BLaER1 (cell line): ENCODE results near the gene CPNE5.

ENCODE experiments used
- H3K27ac ChIP-seq: shearing (Covaris generic); formaldehyde crosslinking; 2 replicates; pipeline ENCODE4 v1.8.1; 2022
- H3K27me3 ChIP-seq: shearing (Covaris generic); formaldehyde crosslinking; 2 replicates; pipeline ENCODE4 v1.8.1; 2022
- H3K36me3 ChIP-seq: shearing (Covaris generic); formaldehyde crosslinking; 2 replicates; pipeline ENCODE4 v1.8.1; 2022
- H3K4me1 ChIP-seq: shearing (Covaris generic); formaldehyde crosslinking; 2 replicates; pipeline ENCODE4 v1.8.1; 2022
- H3K4me2 ChIP-seq: shearing (Covaris generic); formaldehyde crosslinking; 2 replicates; pipeline ENCODE4 v1.8.1; 2022
- H3K4me3 ChIP-seq: shearing (Covaris generic); formaldehyde crosslinking; 2 replicates; pipeline ENCODE4 v1.8.1; 2022
- H3K9ac ChIP-seq: shearing (Covaris generic); formaldehyde crosslinking; 2 replicates; pipeline ENCODE4 v1.8.1; 2022
- H3K9me3 ChIP-seq: shearing (Covaris generic); formaldehyde crosslinking; 2 replicates; pipeline ENCODE4 v1.8.1; 2022
- H4K20me1 ChIP-seq: shearing (Covaris generic); formaldehyde crosslinking; 2 replicates; pipeline ENCODE4 v1.8.1; 2022
- Cebpa-rat ChIP-seq: shearing (Covaris generic); IDR thresholded peaks from 2 replicates; pipeline ENCODE4 v1.8.1; 2022

Gene CPNE5

DNA sequence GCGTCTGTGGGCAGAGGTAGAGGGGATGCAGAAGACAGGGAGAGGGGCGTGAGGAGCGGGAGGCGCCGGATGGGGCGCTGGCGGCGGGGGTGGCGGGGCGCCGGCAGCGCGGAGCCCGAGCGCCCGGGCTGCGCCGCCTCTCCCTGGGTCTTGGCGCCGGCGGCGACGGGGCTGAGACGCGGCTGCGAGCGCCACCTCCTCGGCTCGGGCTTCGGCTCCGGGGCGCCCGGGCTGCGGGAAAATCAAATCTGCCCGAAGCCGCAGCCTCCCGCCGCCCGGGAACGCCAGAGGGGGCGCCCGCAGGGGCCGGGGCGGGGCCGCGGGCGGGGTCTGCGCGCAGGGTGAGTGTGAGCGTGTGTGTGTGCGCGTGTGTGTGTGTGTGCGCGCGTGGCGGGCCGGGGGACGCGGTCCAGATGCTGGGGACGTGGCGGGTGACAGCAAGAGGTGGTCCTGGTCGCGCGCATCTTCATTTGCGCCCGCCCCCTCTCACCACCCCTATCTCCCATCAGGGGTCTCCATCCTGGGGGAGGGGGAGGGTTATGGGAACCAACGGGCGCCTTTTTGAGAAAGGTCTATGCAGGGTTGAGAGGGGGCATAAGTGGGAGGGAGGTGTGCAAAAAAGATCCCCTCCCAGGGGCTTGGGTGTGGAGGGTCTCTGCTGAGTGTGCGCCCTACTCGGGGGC is 646 bp upstream of the CPNE5 start:
- H3K27me3 ChIP-seq: peaks cover 75% of the 10 kb centered on the region
- H3K4me2 ChIP-seq: peak overlapping the region; percentile 91
- 0 out of 2 replicates have a peak overlapping the region, but pooled peaks have one; percentile 41 for H3K9ac ChIP-seq
- H3K4me1 ChIP-seq: peaks cover 23% of the 10 kb centered on the region
- H3K4me3 ChIP-seq: peak overlapping the region; percentile 64
- no peaks in the 10 kb centered on the region for H3K9me3 ChIP-seq
- no peaks in the 10 kb centered on the region for H3K36me3 ChIP-seq
- H4K20me1 ChIP-seq: peaks cover 42% of the 10 kb centered on the region
- no peak overlapping the region for H3K27ac ChIP-seq
- TF ChIP-seq Cebpa-rat: no peak

DNA sequence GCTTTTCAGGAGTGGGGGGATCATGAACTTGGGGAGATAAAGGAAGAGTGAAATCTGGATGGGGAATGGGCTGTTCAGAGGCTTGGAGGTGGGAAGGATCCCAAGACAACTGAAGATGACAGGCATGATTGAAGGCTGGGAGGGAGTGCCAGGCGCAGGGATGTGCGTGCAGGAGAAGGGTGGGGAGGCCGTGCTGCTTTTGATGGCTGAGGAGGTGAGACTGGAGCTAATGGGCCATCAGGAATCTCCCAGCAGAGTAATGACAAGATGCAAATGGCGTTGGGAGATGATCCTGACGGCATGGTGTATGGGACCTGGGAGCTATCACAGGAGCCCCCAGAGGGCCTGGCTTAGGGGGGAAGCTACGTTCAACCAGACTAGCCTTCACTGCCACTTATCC is 1.6 kb downstream of the CPNE5 start:
- Histone ChIP-seq H3K4me1 (peaks cover 44% of the 10 kb centered on the region), H3K9me3 (no peaks in the 10 kb centered on the region), H3K9ac (no peak overlapping the region), H3K4me2 (no peak overlapping the region), H3K27me3 (peaks cover 63% of the 10 kb centered on the region), H4K20me1 (peaks cover 42% of the 10 kb centered on the region), H3K36me3 (no peaks in the 10 kb centered on the region), H3K4me3 (no peak overlapping the region), H3K27ac (no peak overlapping the region)
- TF ChIP-seq Cebpa-rat: no peak

DNA sequence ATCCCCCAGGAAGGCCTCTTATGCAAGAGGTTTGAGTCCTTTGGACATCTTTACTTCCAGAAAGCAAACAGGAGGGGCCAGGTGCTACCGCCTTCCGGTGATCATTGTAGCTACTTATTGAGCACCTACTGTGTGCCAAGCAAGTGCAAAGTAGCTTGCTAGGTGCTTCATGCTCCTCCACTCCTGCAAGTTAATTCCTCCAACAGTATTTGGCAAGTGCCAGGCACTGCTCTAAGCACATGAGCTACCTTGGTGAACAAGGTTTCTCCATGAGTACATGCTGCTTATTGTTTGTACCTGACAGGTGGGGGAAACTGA is 2.3 kb downstream of the CPNE5 start:
- TF ChIP-seq Cebpa-rat: no peak
- peaks cover 5% of the 10 kb centered on the region; the same call in 1 of the 2 replicates for H3K9me3 ChIP-seq
- no peak overlapping the region for H3K4me3 ChIP-seq
- no peaks in the 10 kb centered on the region for H3K36me3 ChIP-seq
- peaks cover 48% of the 10 kb centered on the region for H3K4me1 ChIP-seq
- no peak overlapping the region for H3K27ac ChIP-seq
- H3K4me2 ChIP-seq: no peak overlapping the region
- H4K20me1 ChIP-seq: peaks cover 42% of the 10 kb centered on the region
- no peak overlapping the region for H3K9ac ChIP-seq
- peaks cover 60% of the 10 kb centered on the region for H3K27me3 ChIP-seq

DNA sequence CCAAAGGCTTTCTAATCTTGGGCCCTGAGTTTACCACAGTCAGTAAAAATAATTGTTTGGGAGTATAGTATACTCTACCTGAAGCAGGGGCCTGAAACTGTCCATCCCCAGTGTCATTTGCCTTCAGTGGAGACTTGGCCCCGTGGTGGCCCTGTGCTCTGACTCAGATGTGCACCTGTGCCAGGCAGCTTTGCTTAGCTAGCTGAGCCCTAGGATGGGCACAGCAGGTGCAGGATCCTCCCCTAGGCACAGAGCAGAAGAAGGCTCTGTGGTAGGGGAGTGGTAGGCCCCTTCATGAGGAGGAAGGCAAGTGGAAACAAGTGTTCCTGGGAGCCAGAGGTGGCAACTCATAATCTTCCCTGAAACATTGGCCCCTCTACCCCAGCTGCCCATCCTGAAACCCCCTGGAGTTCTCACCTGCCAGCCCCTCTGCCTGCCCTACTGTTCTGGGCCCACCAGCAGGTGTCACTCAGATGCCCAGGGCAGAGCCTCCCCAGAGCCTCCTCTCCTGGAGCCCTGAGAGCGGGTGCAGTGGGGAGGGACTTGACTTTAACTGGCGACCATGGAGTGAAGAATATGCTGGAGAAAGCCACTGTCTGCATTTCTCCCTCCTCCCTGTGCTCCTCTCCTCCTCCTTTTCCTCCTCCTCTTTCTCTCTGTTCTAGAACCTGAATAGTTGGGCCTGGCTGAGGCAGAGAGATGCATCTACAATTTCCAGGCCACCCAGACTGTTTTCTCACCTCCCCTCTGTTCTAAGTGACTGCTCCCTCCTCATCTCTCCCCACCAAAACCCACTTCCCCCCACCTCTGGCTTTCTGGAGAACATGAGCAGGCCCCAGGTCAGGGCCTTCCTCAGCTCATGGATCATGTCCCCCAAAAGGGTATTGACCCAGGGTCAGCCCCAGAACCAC is 2.9 kb downstream of the CPNE5 start:
- Histone ChIP-seq H3K4me3 (no peak overlapping the region), H3K27me3 (peaks cover 53% of the 10 kb centered on the region), H3K4me2 (no peak overlapping the region), H3K9me3 (peaks cover 5% of the 10 kb centered on the region; the same call in 1 of the 2 replicates), H4K20me1 (peaks cover 38% of the 10 kb centered on the region), H3K4me1 (peaks cover 48% of the 10 kb centered on the region), H3K9ac (no peak overlapping the region), H3K27ac (no peak overlapping the region), H3K36me3 (no peaks in the 10 kb centered on the region)
- no peak for TF ChIP-seq Cebpa-rat

DNA sequence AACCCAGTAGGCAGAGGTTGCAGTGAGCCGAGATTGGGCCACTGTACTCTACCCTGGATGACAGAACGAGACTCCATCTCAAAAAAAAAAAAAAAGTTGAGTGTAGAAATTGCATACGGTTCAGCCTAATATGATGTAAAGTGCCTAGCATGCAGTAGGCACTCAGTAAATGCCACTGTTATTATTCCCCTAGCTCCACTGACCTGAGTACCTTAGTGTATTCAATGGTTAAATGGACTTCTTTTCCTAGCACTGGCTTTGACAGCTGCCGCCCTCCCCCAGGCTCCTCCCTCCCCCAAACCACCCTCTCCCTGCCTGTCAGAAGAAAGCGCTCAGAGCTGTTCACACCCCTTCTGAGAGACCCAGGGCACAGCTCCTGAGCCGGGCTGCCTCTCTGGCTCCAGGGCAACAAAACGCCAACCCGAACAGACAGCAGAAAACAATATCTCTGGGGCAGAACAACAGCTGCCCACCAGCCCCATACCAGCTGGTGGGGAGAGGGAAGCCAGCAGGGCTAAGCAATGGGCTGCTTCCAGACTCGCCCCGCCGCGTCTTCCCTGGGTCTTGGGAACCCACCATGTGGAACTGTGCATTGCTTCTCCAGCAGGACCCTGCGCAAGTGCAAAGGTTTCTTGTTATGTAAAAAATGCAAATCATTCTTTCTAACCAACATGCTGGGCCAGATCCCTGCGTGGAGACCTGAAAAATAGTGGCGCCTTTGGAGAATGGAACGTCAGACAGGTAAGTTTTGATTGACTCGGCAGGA is 4.5 kb downstream of the CPNE5 start:
- peak overlapping the region; percentile 57 for H3K4me2 ChIP-seq
- no peak overlapping the region for H3K27ac ChIP-seq
- no peaks in the 10 kb centered on the region for H3K36me3 ChIP-seq
- TF ChIP-seq Cebpa-rat: no peak
- H3K4me1 ChIP-seq: peaks cover 39% of the 10 kb centered on the region
- peaks cover 37% of the 10 kb centered on the region for H3K27me3 ChIP-seq
- H4K20me1 ChIP-seq: peaks cover 22% of the 10 kb centered on the region
- peaks cover 5% of the 10 kb centered on the region; the same call in 1 of the 2 replicates for H3K9me3 ChIP-seq
- H3K4me3 ChIP-seq: no peak overlapping the region
- no peak overlapping the region for H3K9ac ChIP-seq

DNA sequence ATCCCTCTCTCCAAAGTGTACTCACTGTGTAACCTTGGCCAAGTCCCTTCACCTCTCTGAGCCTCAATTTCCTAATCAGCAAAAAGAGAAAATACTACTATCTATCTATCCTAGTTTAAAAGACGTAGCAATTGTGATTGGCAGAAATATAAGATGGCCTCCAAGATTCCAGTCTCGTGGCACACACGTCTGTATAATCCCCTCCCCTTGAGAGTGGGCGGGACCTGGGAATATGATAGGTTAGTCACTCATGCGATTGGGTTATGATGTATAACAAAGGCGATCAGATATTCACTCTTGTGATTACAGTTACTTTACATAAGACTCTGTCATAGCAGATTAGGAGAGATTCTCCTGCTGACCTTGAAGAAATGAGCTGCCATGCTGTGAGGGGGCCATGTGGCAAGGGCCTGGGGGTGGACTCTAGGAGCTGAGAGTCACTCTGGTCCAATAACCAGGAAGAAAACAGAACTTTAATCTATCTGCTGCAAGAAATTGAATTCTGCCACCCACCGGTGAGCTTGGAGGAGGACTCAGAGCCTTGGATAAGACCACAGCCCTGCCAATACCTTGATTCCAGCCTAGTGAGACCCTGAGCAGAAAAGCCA is 6.0 kb downstream of the CPNE5 start:
- peaks cover 5% of the 10 kb centered on the region; the same call in 1 of the 2 replicates for H3K9me3 ChIP-seq
- H4K20me1 ChIP-seq: peaks cover 11% of the 10 kb centered on the region; the same call in 1 of the 2 replicates
- H3K36me3 ChIP-seq: no peaks in the 10 kb centered on the region
- no peak overlapping the region for H3K4me3 ChIP-seq
- no peak overlapping the region for H3K27ac ChIP-seq
- no peak for TF ChIP-seq Cebpa-rat
- H3K4me1 ChIP-seq: peaks cover 39% of the 10 kb centered on the region
- H3K4me2 ChIP-seq: peak overlapping the region; percentile 57
- H3K27me3 ChIP-seq: peaks cover 23% of the 10 kb centered on the region
- no peak overlapping the region for H3K9ac ChIP-seq

DNA sequence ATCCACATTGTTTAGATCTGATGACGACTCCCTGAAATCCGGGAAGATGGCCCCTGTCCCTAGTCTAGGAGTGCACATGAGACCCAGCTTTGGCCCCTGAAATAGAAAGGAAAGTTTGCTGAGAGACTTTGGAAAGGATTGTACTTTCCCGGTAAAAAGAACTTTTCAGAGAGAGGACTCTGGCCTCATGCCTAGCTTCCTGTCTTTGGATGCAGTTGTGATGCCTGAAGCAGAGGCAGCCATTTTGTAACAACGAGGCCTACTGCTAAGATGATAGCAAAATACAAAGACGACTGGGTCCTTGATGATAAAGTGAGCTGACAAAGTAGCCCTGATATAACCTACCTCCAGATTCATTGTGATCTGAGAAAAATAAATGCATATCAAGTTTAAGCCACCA is 6.9 kb downstream of the CPNE5 start:
- Histone ChIP-seq H3K27me3 (peaks cover 13% of the 10 kb centered on the region), H3K36me3 (no peaks in the 10 kb centered on the region), H3K9ac (no peak overlapping the region), H3K4me3 (no peak overlapping the region), H3K4me1 (peaks cover 48% of the 10 kb centered on the region), H3K27ac (no peak overlapping the region), H4K20me1 (peaks cover 1% of the 10 kb centered on the region; the same call in 1 of the 2 replicates), H3K9me3 (peaks cover 5% of the 10 kb centered on the region; the same call in 1 of the 2 replicates), H3K4me2 (peak overlapping the region; percentile 51; the same call in 1 of the 2 replicates)
- TF ChIP-seq Cebpa-rat: no peak

DNA sequence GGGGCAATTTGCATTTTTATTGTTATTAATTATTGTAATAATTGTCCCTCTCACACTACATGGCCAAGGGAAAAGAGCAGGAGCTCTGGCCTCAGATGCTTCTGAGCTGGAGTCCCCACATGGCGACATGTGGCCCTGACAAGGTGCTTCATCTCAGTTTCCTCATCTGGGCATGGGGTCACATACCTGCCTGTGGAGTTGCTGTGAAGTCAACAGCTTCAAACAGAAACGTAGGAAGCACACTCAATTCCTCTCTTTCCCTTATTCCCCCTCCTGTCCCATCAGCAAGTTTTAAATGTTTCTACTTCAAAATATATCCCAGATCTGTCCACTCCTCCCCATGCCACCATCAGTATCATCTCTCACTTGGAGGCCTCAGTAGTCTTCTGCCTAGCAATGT is 8.7 kb downstream of the CPNE5 start:
- H4K20me1 ChIP-seq: no peaks in the 10 kb centered on the region
- no peaks in the 10 kb centered on the region for H3K36me3 ChIP-seq
- H3K27ac ChIP-seq: no peak overlapping the region
- H3K4me3 ChIP-seq: no peak overlapping the region
- H3K4me2 ChIP-seq: no peak overlapping the region
- H3K27me3 ChIP-seq: no peaks in the 10 kb centered on the region
- peaks cover 5% of the 10 kb centered on the region; the same call in 1 of the 2 replicates for H3K9me3 ChIP-seq
- no peak for TF ChIP-seq Cebpa-rat
- peaks cover 62% of the 10 kb centered on the region for H3K4me1 ChIP-seq
- no peak overlapping the region for H3K9ac ChIP-seq

DNA sequence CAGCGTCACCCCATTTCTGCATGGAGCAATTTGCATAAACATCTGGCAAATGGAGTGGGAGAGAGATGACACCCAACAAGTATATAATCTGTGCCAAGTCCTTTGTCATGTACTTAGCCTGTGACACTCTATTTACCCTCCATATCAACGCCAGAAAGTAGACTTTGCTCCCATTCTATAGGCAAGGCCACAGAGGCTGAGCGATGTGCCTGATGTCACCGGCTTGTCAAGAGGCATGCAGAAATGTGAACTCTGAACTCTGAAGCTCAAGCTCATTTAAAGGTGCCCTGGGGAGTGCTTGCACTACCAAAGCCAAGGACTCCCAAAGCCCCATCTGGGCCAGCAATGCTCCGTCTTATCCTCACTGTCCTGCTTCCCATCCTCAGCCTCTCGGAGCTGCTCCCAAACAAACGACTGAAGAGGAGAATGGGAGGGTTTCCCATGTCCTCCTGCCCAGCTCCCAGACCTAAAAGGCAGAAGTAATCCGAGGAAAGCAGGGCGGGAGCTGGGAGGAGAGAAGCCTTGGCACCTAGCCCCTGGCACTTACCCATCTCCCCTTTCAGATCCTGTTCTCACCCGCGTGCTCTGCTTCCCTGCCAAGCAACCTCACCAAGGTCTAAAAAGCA is 9.2 kb downstream of the CPNE5 start:
- H3K27me3 ChIP-seq: no peaks in the 10 kb centered on the region
- TF ChIP-seq Cebpa-rat: no peak
- H3K4me1 ChIP-seq: peaks cover 64% of the 10 kb centered on the region
- H4K20me1 ChIP-seq: no peaks in the 10 kb centered on the region
- no peak overlapping the region for H3K4me2 ChIP-seq
- no peak overlapping the region for H3K4me3 ChIP-seq
- H3K27ac ChIP-seq: no peak overlapping the region
- H3K9ac ChIP-seq: no peak overlapping the region
- no peaks in the 10 kb centered on the region for H3K36me3 ChIP-seq
- H3K9me3 ChIP-seq: peaks cover 5% of the 10 kb centered on the region; the same call in 1 of the 2 replicates
